ENCODE measurements around the gene CISTR. TPM values are rescaled to one million over a fixed set of nuclear protein-coding genes. Genes with fewer than 3 reads are reported as not detected.

CISTR gene
- total RNA-seq, 1 donor from 2014 or later: 1.4 TPM

GRCh38 chr12:53777412-53777811 is 25.6 kb upstream of the CISTR start:
- Mint-ChIP-seq H3K36me3 (ENCODE audit: low read depth, unreplicated experiment) (peaks cover under 1% of the 10 kb centered on the region), H3K27ac (ENCODE audit: unreplicated experiment) (no peak overlapping the region), H3K9me3 (ENCODE audit: unreplicated experiment) (no peaks in the 10 kb centered on the region), H3K4me3 (ENCODE audit: unreplicated experiment) (no peak overlapping the region), H3K27me3 (ENCODE audit: unreplicated experiment) (peaks cover 3% of the 10 kb centered on the region), H3K4me1 (ENCODE audit: unreplicated experiment) (peaks cover 4% of the 10 kb centered on the region)
- no peak for DNase-seq (ENCODE audit: low spot score)
- no peak for TF ChIP-seq CTCF (IDR thresholded peaks at IDR 0.05; ENCODE audit: unreplicated experiment)

GRCh38 chr12:53776872-53777271 is 25.1 kb upstream of the CISTR start:
- H3K36me3 Mint-ChIP-seq (ENCODE audit: low read depth, unreplicated experiment): no peaks in the 10 kb centered on the region
- H3K4me3 Mint-ChIP-seq (ENCODE audit: unreplicated experiment): no peak overlapping the region
- H3K27ac Mint-ChIP-seq (ENCODE audit: unreplicated experiment): no peak overlapping the region
- peaks cover 3% of the 10 kb centered on the region for H3K27me3 Mint-ChIP-seq (ENCODE audit: unreplicated experiment)
- no peaks in the 10 kb centered on the region for H3K9me3 Mint-ChIP-seq (ENCODE audit: unreplicated experiment)
- TF ChIP-seq CTCF (IDR thresholded peaks at IDR 0.05; ENCODE audit: unreplicated experiment): no peak
- H3K4me1 Mint-ChIP-seq (ENCODE audit: unreplicated experiment): peaks cover 4% of the 10 kb centered on the region
- no peak for DNase-seq (ENCODE audit: low spot score)

- H3K36me3 Mint-ChIP-seq (ENCODE audit: low read depth, unreplicated experiment): no peaks in the 10 kb centered on the region
- peaks cover 1% of the 10 kb centered on the region for H3K27me3 Mint-ChIP-seq (ENCODE audit: unreplicated experiment)
- no peak for DNase-seq (ENCODE audit: low spot score)
- no peak overlapping the region for H3K4me3 Mint-ChIP-seq (ENCODE audit: unreplicated experiment)
- H3K27ac Mint-ChIP-seq (ENCODE audit: unreplicated experiment): no peak overlapping the region
- H3K4me1 Mint-ChIP-seq (ENCODE audit: unreplicated experiment): peaks cover 4% of the 10 kb centered on the region
- H3K9me3 Mint-ChIP-seq (ENCODE audit: unreplicated experiment): no peaks in the 10 kb centered on the region
- no peak for TF ChIP-seq CTCF (IDR thresholded peaks at IDR 0.05; ENCODE audit: unreplicated experiment)
Measured at GRCh38 chr12:53775478-53776145, 23.8 kb upstream of the CISTR start.

GRCh38 chr12:53770281-53770680 is 18.5 kb upstream of the CISTR start:
- no peak for TF ChIP-seq CTCF (IDR thresholded peaks at IDR 0.05; ENCODE audit: unreplicated experiment)
- Mint-ChIP-seq H3K36me3 (ENCODE audit: low read depth, unreplicated experiment) (no peaks in the 10 kb centered on the region), H3K27me3 (ENCODE audit: unreplicated experiment) (peaks cover 5% of the 10 kb centered on the region), H3K9me3 (ENCODE audit: unreplicated experiment) (no peaks in the 10 kb centered on the region), H3K4me3 (ENCODE audit: unreplicated experiment) (no peak overlapping the region), H3K4me1 (ENCODE audit: unreplicated experiment) (peaks cover 11% of the 10 kb centered on the region), H3K27ac (ENCODE audit: unreplicated experiment) (no peak overlapping the region)
- no peak for DNase-seq (ENCODE audit: low spot score)

- Mint-ChIP-seq H3K27ac (ENCODE audit: unreplicated experiment) (no peak overlapping the region), H3K4me1 (ENCODE audit: unreplicated experiment) (peaks cover 11% of the 10 kb centered on the region), H3K9me3 (ENCODE audit: unreplicated experiment) (no peaks in the 10 kb centered on the region), H3K4me3 (ENCODE audit: unreplicated experiment) (no peak overlapping the region), H3K36me3 (ENCODE audit: low read depth, unreplicated experiment) (no peaks in the 10 kb centered on the region), H3K27me3 (ENCODE audit: unreplicated experiment) (peaks cover 5% of the 10 kb centered on the region)
- no peak for DNase-seq (ENCODE audit: low spot score)
- no peak for TF ChIP-seq CTCF (IDR thresholded peaks at IDR 0.05; ENCODE audit: unreplicated experiment)
Measured at GRCh38 chr12:53768976-53769375, 17.2 kb upstream of the CISTR start.

Measured in endothelial cell (in vitro differentiated cells).